Neural cell (in vitro differentiated cells): Measurements from ENCODE around the gene PEX7. TPM values are rescaled to one million over a fixed set of nuclear protein-coding genes. Genes with fewer than 3 reads are reported as not detected.

ENCODE experiments used
- H2AFZ ChIP-seq: fragments of 200-600, 300-800 bp; sonication (generic), shearing (Covaris generic); 2 replicates; pipeline ENCODE4 v1.6.0; 2014; ENCODE audit warnings: low read depth, mild to moderate bottlenecking, antibody characterized with exemption, low read length, moderate library complexity
- H3F3A ChIP-seq: fragments of 200-600 bp; shearing (Covaris generic); 2 replicates; pipeline ENCODE4 v1.6.1; 2016; ENCODE audit warnings: mild to moderate bottlenecking, moderate library complexity, mixed read lengths, antibody characterized with exemption, low read length; ENCODE audit not compliant: insufficient read depth, poor library complexity, severe bottlenecking
- H3K27ac ChIP-seq: fragments of 200-600, 300-800 bp; sonication (generic), shearing (Covaris generic); 2 replicates; pipeline ENCODE4 v1.5.1; 2014; ENCODE audit warnings: mild to moderate bottlenecking, low read length, moderate library complexity
- H3K27me3 ChIP-seq: fragments of 300-800, 200-600 bp; sonication (generic), shearing (Covaris generic); 2 replicates; pipeline ENCODE4 v1.6.0; 2014; ENCODE audit warnings: mild to moderate bottlenecking, low read depth, low read length, moderate library complexity; ENCODE audit not compliant: insufficient read depth
- H3K36me3 ChIP-seq: fragments of 300-800, 200-600 bp; sonication (generic), shearing (Covaris generic); 2 replicates; pipeline ENCODE4 v1.5.1; 2014; ENCODE audit warnings: mild to moderate bottlenecking, antibody characterized with exemption, low read length, moderate library complexity; ENCODE audit not compliant: insufficient read depth
- H3K4me2 ChIP-seq: fragments of 300-800, 200-600 bp; sonication (generic), shearing (Covaris generic); 2 replicates; pipeline ENCODE4 v1.6.0; 2014; ENCODE audit warnings: mild to moderate bottlenecking, low read length
- H3K4me3 ChIP-seq: fragments of 300-800, 200-600 bp; sonication (generic), shearing (Covaris generic); 2 replicates; pipeline ENCODE4 v1.5.1; 2014; ENCODE audit warnings: mild to moderate bottlenecking, low read length, moderate library complexity
- H3K79me2 ChIP-seq: fragments of 200-600 bp; shearing (Covaris generic); replicated peaks from 2 replicates; pipeline ENCODE4 v1.6.0; 2014; ENCODE audit warnings: mild to moderate bottlenecking, low read length, moderate library complexity; ENCODE audit not compliant: insufficient read depth
- H3K9ac ChIP-seq: fragments of 300-800, 200-600 bp; sonication (generic), shearing (Covaris generic); 2 replicates; pipeline ENCODE4 v1.6.1; 2016; ENCODE audit warnings: mild to moderate bottlenecking, low read length, mixed read lengths
- H3K9me2 ChIP-seq: fragments of 200-600 bp; shearing (Covaris generic); 2 replicates; pipeline ENCODE4 v1.6.1; 2016; ENCODE audit warnings: mild to moderate bottlenecking, low read length, mixed read lengths; ENCODE audit not compliant: insufficient read depth
- H3K9me3 ChIP-seq: fragments of 200-600, 300-800 bp; sonication (generic), shearing (Covaris generic); 2 replicates; pipeline ENCODE4 v1.6.1; 2016; ENCODE audit warnings: mild to moderate bottlenecking, mixed run types, low read length, moderate library complexity, mixed read lengths
- H4K20me1 ChIP-seq: fragments of 200-600 bp; shearing (Covaris generic); 2 replicates; pipeline ENCODE4 v1.6.1; 2016; ENCODE audit warnings: mild to moderate bottlenecking, mixed run types; ENCODE audit not compliant: insufficient read depth
- CTCF ChIP-seq: fragments of 450-650 bp; IDR thresholded peaks from 2 replicates; pipeline ENCODE4 v1.5.1; 2014; ENCODE audit warnings: antibody characterized with exemption, mild to moderate bottlenecking, moderate library complexity; ENCODE audit not compliant: poor library complexity, severe bottlenecking
- EP300 ChIP-seq: fragments of 450-650 bp; conservative IDR thresholded peaks from 2 replicates; pipeline ENCODE4 v1.6.1; 2014; ENCODE audit warnings: antibody characterized with exemption, mild to moderate bottlenecking, moderate library complexity; ENCODE audit not compliant: poor library complexity, severe bottlenecking
- EZH2 ChIP-seq: fragments of 200-600, 300-800 bp; shearing (Covaris generic), sonication (generic); IDR thresholded peaks from 2 replicates; pipeline ENCODE4 v1.6.1; 2014; ENCODE audit warnings: antibody characterized with exemption, low read length, borderline replicate concordance, mild to moderate bottlenecking; ENCODE audit not compliant: insufficient read depth, poor library complexity, severe bottlenecking
- MXI1 ChIP-seq: fragments of 450-650 bp; conservative IDR thresholded peaks from 2 replicates; pipeline ENCODE4 v1.6.1; 2014; ENCODE audit warnings: antibody characterized with exemption, mild to moderate bottlenecking; ENCODE audit not compliant: poor library complexity, severe bottlenecking
- POLR2AphosphoS5 ChIP-seq: IDR thresholded peaks from 2 replicates; pipeline ENCODE4 v1.6.1; 2012
- RAD21 ChIP-seq: fragments of 450-650 bp; conservative IDR thresholded peaks from 2 replicates; pipeline ENCODE4 v1.6.1; 2014; ENCODE audit warnings: antibody characterized with exemption, mild to moderate bottlenecking, moderate library complexity
- SMC3 ChIP-seq: fragments of 450-650 bp; conservative IDR thresholded peaks from 2 replicates; pipeline ENCODE4 v1.6.1; 2014; ENCODE audit warnings: antibody characterized with exemption, mild to moderate bottlenecking, moderate library complexity; ENCODE audit not compliant: poor library complexity
- TAF1 ChIP-seq: IDR thresholded peaks from 2 replicates; pipeline ENCODE4 v1.6.1; 2012; ENCODE audit warnings: low read depth
- polyA plus RNA-seq: library from polyadenylated mRNA; depleted of rRNA; stranded (reverse); fragments of >200 nt; gene quantifications from 2 replicates; pipeline ENCODE4 v1.2.3, GENCODE V29; 2014
- TF ChIP-seq, protein P1 (sequence below): IDR thresholded peaks from 2 replicates; pipeline ENCODE4 v1.6.1; 2012; ENCODE audit warnings: borderline replicate concordance

PEX7 gene
- polyA plus RNA-seq, 1 donor from 2014 or later: 10.8 TPM

- no peak overlapping the region for H2AFZ ChIP-seq
- TF ChIP-seq MXI1 (no peak), EP300 (no peak), POLR2AphosphoS5 (no peak), SMC3 (no peak)
- no peak overlapping the region for H3K27ac ChIP-seq
- no peak overlapping the region for H3K9ac ChIP-seq
- no peaks in the 10 kb centered on the region for H3K9me2 ChIP-seq
- H3K9me3 ChIP-seq: no peaks in the 10 kb centered on the region
- H3F3A ChIP-seq: no peaks in the 10 kb centered on the region
- H3K4me3 ChIP-seq: no peak overlapping the region
- no peaks in the 10 kb centered on the region for H3K79me2 ChIP-seq
- H3K36me3 ChIP-seq: no peaks in the 10 kb centered on the region
- H3K27me3 ChIP-seq: peaks cover 51% of the 10 kb centered on the region
- H4K20me1 ChIP-seq: no peaks in the 10 kb centered on the region
- H3K4me2 ChIP-seq: no peak overlapping the region
These were observed 96.3 kb downstream of the PEX7 start for GRCh38 chr6:136918706-136919105.

DNA sequence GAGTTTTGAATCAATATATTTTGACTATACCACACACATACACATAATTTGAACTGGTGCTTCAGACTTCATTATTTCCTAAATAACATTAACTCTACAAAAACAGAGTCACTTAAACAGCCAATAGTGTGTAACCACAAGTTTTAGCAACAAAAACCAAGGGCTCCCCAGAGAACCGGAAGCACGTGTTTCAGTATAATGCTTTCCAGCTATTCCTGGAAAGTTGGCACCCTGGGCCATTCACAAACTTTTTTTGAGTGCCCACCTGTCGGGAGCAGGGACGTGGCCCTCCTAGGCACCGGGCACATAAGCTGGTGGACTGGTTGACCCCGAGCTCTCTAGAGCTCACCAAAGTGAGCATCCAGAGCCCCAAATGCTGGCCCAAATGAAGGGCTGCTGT, 97.8 kb downstream of the PEX7 start:
- H3K27ac ChIP-seq: no peak overlapping the region
- H3K27me3 ChIP-seq: peaks cover 66% of the 10 kb centered on the region
- H3K4me3 ChIP-seq: peak overlapping the region; percentile 83

More for the DNA sequence above, 97.8 kb downstream of the PEX7 start:
- Histone ChIP-seq H3K9ac (no peak overlapping the region), H3K9me2 (no peaks in the 10 kb centered on the region), H3K79me2 (no peaks in the 10 kb centered on the region), H3K4me2 (no peak overlapping the region), H4K20me1 (no peaks in the 10 kb centered on the region), H3K9me3 (no peaks in the 10 kb centered on the region), H3K36me3 (no peaks in the 10 kb centered on the region), H2AFZ (no peak overlapping the region), H3F3A (no peaks in the 10 kb centered on the region)
- TF ChIP-seq EZH2: no peak
- no peak for TF ChIP-seq EP300
- TF ChIP-seq TAF1: no peak
- no peak for TF ChIP-seq CTCF
- TF ChIP-seq, protein P1, sequence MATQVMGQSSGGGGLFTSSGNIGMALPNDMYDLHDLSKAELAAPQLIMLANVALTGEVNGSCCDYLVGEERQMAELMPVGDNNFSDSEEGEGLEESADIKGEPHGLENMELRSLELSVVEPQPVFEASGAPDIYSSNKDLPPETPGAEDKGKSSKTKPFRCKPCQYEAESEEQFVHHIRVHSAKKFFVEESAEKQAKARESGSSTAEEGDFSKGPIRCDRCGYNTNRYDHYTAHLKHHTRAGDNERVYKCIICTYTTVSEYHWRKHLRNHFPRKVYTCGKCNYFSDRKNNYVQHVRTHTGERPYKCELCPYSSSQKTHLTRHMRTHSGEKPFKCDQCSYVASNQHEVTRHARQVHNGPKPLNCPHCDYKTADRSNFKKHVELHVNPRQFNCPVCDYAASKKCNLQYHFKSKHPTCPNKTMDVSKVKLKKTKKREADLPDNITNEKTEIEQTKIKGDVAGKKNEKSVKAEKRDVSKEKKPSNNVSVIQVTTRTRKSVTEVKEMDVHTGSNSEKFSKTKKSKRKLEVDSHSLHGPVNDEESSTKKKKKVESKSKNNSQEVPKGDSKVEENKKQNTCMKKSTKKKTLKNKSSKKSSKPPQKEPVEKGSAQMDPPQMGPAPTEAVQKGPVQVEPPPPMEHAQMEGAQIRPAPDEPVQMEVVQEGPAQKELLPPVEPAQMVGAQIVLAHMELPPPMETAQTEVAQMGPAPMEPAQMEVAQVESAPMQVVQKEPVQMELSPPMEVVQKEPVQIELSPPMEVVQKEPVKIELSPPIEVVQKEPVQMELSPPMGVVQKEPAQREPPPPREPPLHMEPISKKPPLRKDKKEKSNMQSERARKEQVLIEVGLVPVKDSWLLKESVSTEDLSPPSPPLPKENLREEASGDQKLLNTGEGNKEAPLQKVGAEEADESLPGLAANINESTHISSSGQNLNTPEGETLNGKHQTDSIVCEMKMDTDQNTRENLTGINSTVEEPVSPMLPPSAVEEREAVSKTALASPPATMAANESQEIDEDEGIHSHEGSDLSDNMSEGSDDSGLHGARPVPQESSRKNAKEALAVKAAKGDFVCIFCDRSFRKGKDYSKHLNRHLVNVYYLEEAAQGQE: no peak
- no peak for TF ChIP-seq SMC3
- TF ChIP-seq POLR2AphosphoS5: no peak
- TF ChIP-seq RAD21: no peak
- no peak for TF ChIP-seq MXI1
